Measurements from ENCODE around the gene ST6GAL1. TPM values are rescaled to one million over a fixed set of nuclear protein-coding genes. Genes with fewer than 3 reads are reported as not detected.
A peak's percentile ranks its signal among the peaks of the same experiment; 100 is the strongest.
"Not testable (repeated sequence)": the region's sequence is repeated elsewhere in the genome, so short reads cannot be mapped to it uniquely, and the experiment has no call there.

ST6GAL1 gene
- total RNA-seq, 1 donor from 2014 or later: 40.3 TPM

- DNase-seq (ENCODE audit: low read depth): no peak
Measured at GRCh38 chr3:186940967-186941366, 10.6 kb downstream of the ST6GAL1 start.

GRCh38 chr3:186942168-186942567, 11.8 kb downstream of the ST6GAL1 start:
- DNase-seq (ENCODE audit: low read depth): no peak

- no peak for DNase-seq (ENCODE audit: low read depth)
Measured at GRCh38 chr3:186945255-186945823, 15.0 kb downstream of the ST6GAL1 start.

- no peak for DNase-seq (ENCODE audit: low read depth)
Measured at GRCh38 chr3:186946756-186947375, 16.5 kb downstream of the ST6GAL1 start.

GRCh38 chr3:186949281-186949982, 19.1 kb downstream of the ST6GAL1 start:
- no peak for DNase-seq (ENCODE audit: low read depth)

- no peak for DNase-seq (ENCODE audit: low read depth)
Measured at GRCh38 chr3:186950402-186951093, 20.2 kb downstream of the ST6GAL1 start.

GRCh38 chr3:186951640-186952552, 21.6 kb downstream of the ST6GAL1 start:
- DNase-seq (ENCODE audit: low read depth): no peak

- peak; percentile 38 for DNase-seq (ENCODE audit: low read depth)
Measured at GRCh38 chr3:186953011-186953487, 22.7 kb downstream of the ST6GAL1 start.

GRCh38 chr3:186953992-186954699, 23.8 kb downstream of the ST6GAL1 start:
- not testable (repeated sequence) for DNase-seq (ENCODE audit: low read depth)

- no peak for DNase-seq (ENCODE audit: low read depth)
Measured at GRCh38 chr3:186955898-186956696, 25.8 kb downstream of the ST6GAL1 start.

GRCh38 chr3:186959029-186959624, 28.8 kb downstream of the ST6GAL1 start:
- no peak for DNase-seq (ENCODE audit: low read depth)

- DNase-seq (ENCODE audit: low read depth): no peak
Measured at GRCh38 chr3:186960347-186960746, 30.0 kb downstream of the ST6GAL1 start.

GRCh38 chr3:186962445-186962844, 32.1 kb downstream of the ST6GAL1 start:
- no peak for DNase-seq (ENCODE audit: low read depth)

- DNase-seq (ENCODE audit: low read depth): no peak
Measured at GRCh38 chr3:186963636-186964035, 33.3 kb downstream of the ST6GAL1 start.

- no peak for DNase-seq (ENCODE audit: low read depth)
Measured at GRCh38 chr3:186964071-186964470, 33.7 kb downstream of the ST6GAL1 start.

GRCh38 chr3:186964616-186965015, 34.3 kb downstream of the ST6GAL1 start:
- DNase-seq (ENCODE audit: low read depth): no peak

GRCh38 chr3:186965141-186965879, 35.0 kb downstream of the ST6GAL1 start:
- no peak for DNase-seq (ENCODE audit: low read depth)

- DNase-seq (ENCODE audit: low read depth): no peak
Measured at GRCh38 chr3:186966406-186966805, 36.1 kb downstream of the ST6GAL1 start.

GRCh38 chr3:186967236-186967635, 36.9 kb downstream of the ST6GAL1 start:
- not testable (repeated sequence) for DNase-seq (ENCODE audit: low read depth)
